Epithelial cell of proximal tubule (primary cell): ENCODE data around the gene PLEKHG3. TPM values are rescaled to one million over a fixed set of nuclear protein-coding genes. Genes with fewer than 3 reads are reported as not detected.
A peak's percentile ranks its signal among the peaks of the same experiment; 100 is the strongest.

Source experiments
- DNase-seq: peaks from one replicate; pipeline ENCODE4 v3.0.0-alpha.2; 2011; ENCODE audit warnings: low read depth
- H3K4me3 ChIP-seq: 2 replicates; pipeline ENCODE4 v1.5.1; 2011; ENCODE audit warnings: low read depth, mild to moderate bottlenecking, low read length
- CTCF ChIP-seq: conservative IDR thresholded peaks from 2 replicates; pipeline ENCODE4 v1.5.1; 2012; ENCODE audit warnings: low read depth, mild to moderate bottlenecking, low read length
- total RNA-seq: library from RNA; depleted of rRNA; stranded (reverse); fragments of >200 nt; gene quantifications from 2 replicates; pipeline ENCODE4 v1.2.3, GENCODE V29; 2015

PLEKHG3 gene
- total RNA-seq, 1 donor from 2014 or later: 48.1 TPM

- DNase-seq: no peak
- no peak for TF ChIP-seq CTCF
- no peak overlapping the region for H3K4me3 ChIP-seq
These were observed 38.8 kb downstream of the PLEKHG3 start for GRCh38 chr14:64743061-64743460.

GRCh38 chr14:64745511-64746091, 41.4 kb downstream of the PLEKHG3 start:
- H3K4me3 ChIP-seq: no peak overlapping the region
- DNase-seq: peak; percentile 61
- peak; percentile 54 for TF ChIP-seq CTCF

GRCh38 chr14:64746298-64747250, 42.4 kb downstream of the PLEKHG3 start:
- H3K4me3 ChIP-seq: no peak overlapping the region
- TF ChIP-seq CTCF: no peak
- no peak for DNase-seq

GRCh38 chr14:64747327-64747726, 43.1 kb downstream of the PLEKHG3 start:
- no peak for DNase-seq
- no peak for TF ChIP-seq CTCF
- no peak overlapping the region for H3K4me3 ChIP-seq

GRCh38 chr14:64748521-64748920, 44.3 kb downstream of the PLEKHG3 start:
- no peak for TF ChIP-seq CTCF
- DNase-seq: no peak
- no peak overlapping the region for H3K4me3 ChIP-seq

- no peak for DNase-seq
- no peak overlapping the region for H3K4me3 ChIP-seq
- no peak for TF ChIP-seq CTCF
These were observed 44.9 kb downstream of the PLEKHG3 start for GRCh38 chr14:64748995-64749714.
